ENCODE measurements around the gene TBL1XR1. TPM values are rescaled to one million over a fixed set of nuclear protein-coding genes. Genes with fewer than 3 reads are reported as not detected.

TBL1XR1 gene
- total RNA-seq, 1 experiment from 2014 or later = 175 TPM

GRCh38 chr3:177127008-177127407 is 70.3 kb downstream of the TBL1XR1 start:
- Mint-ChIP-seq H3K27me3 (ENCODE audit: low read depth) (no peaks in the 10 kb centered on the region), H3K36me3 (ENCODE audit: insufficient read depth in 1 of 3, low read depth in 3 of 3) (peaks cover 0 to 4% (median 0%) of the 10 kb centered on the region in 3 experiments; a peak in 2 of 7 replicates), H3K9me3 (no peaks in the 10 kb centered on the region), H3K4me3 (no peak overlapping the region), H3K27ac (no peak overlapping the region), H3K4me1 (peaks cover 58 to 61% of the 10 kb centered on the region in 2 experiments)
- H3K23ac ChIP-seq (ENCODE audit: insufficient read length, low read depth, low read length) = no peak overlapping the region
- H4K5ac ChIP-seq (ENCODE audit: insufficient read length, low read depth, low read length) = no peak overlapping the region
- H2AFZ ChIP-seq (ENCODE audit: low read length) = no peak overlapping the region
- H3K18ac ChIP-seq (ENCODE audit: insufficient read length, low read depth, low read length) = no peak overlapping the region
- DNase-seq = no peak
- peaks cover 56% of the 10 kb centered on the region for H3K79me2 ChIP-seq (ENCODE audit: insufficient read depth, low read length)
- H3K79me1 ChIP-seq (ENCODE audit: insufficient read depth, low read depth, low read length, poor library complexity, severe bottlenecking) = peaks cover 11% of the 10 kb centered on the region
- no peaks in the 10 kb centered on the region for H3K27me3 ChIP-seq (ENCODE audit: insufficient read depth, low read length)
- no peak overlapping the region for H2BK12ac ChIP-seq (ENCODE audit: insufficient read length, low read depth, low read length)
- WGBS (ENCODE audit: extremely low coverage, insufficient read length, low lambda C conversion rate) = no CpG with 5 or more reads among the region's 2 CpGs
- no peak overlapping the region for H3K14ac ChIP-seq (ENCODE audit: insufficient read depth, low read length)
- no peak overlapping the region for H4K8ac ChIP-seq (replicated peaks; ENCODE audit: insufficient read length, low read depth, low read length)
- no peak overlapping the region for H4K91ac ChIP-seq (ENCODE audit: insufficient read length, low read depth, low read length)
- no peak overlapping the region for H3K27ac ChIP-seq (ENCODE audit: insufficient read length, low read depth, low read length)
- H2AK5ac ChIP-seq (ENCODE audit: insufficient read length, low read length) = no peak overlapping the region
- H2BK120ac ChIP-seq (ENCODE audit: low read depth, low read length, poor library complexity, severe bottlenecking) = no peak overlapping the region
- peaks cover 2% of the 10 kb centered on the region; the same call in 1 of the 2 replicates for H3K4me1 ChIP-seq (ENCODE audit: insufficient read depth, low read length)
- no peak overlapping the region for H3K56ac ChIP-seq (ENCODE audit: insufficient read length, low read depth, low read length)
- H4K20me1 ChIP-seq (ENCODE audit: control insufficient read depth, insufficient read depth, insufficient read length) = no peaks in the 10 kb centered on the region
- H3K23me2 ChIP-seq (ENCODE audit: insufficient read length, low read depth, low read length, poor library complexity, severe bottlenecking) = no peaks in the 10 kb centered on the region
- H3K9ac ChIP-seq (ENCODE audit: extremely low read depth, insufficient read length, low read length) = no peak overlapping the region
- H3K9me3 ChIP-seq (ENCODE audit: control insufficient read depth, low read depth, low read length) = no peaks in the 10 kb centered on the region
- no peak overlapping the region for H3K4me2 ChIP-seq (ENCODE audit: insufficient read depth, insufficient read length, low read length)
- TF ChIP-seq CTCF (conservative IDR thresholded peaks at IDR 0.05) = no peak
- H3K4ac ChIP-seq (ENCODE audit: low read depth, low read length) = no peak overlapping the region
- H2BK20ac ChIP-seq (ENCODE audit: low read depth, low read length, poor library complexity, severe bottlenecking) = no peak overlapping the region
- no peak overlapping the region for H2BK5ac ChIP-seq (ENCODE audit: insufficient read length, low read length)
- no peak overlapping the region for H2BK15ac ChIP-seq (ENCODE audit: low read depth, low read length)
- H3T11ph ChIP-seq (ENCODE audit: low read length) = no peak overlapping the region

Data from H9 (cell line).